Stimulated activated CD4-positive, alpha-beta T cell treated with anti-CD3 and anti-CD28 coated beads, TNF-alpha, amount 100 ng/mL, for 24 hours (primary cell): ENCODE measurements around the gene HYDIN.
"Not testable (repeated sequence)": the region's sequence is repeated elsewhere in the genome, so short reads cannot be mapped to it uniquely, and the experiment has no call there.

ENCODE experiments used
- DNase-seq, 3 experiments: peaks; one replicate each; pipeline ENCODE4 v3.0.0-alpha.2; 2020; ENCODE audit warnings: low read depth in 3 of 3

HYDIN gene

DNA sequence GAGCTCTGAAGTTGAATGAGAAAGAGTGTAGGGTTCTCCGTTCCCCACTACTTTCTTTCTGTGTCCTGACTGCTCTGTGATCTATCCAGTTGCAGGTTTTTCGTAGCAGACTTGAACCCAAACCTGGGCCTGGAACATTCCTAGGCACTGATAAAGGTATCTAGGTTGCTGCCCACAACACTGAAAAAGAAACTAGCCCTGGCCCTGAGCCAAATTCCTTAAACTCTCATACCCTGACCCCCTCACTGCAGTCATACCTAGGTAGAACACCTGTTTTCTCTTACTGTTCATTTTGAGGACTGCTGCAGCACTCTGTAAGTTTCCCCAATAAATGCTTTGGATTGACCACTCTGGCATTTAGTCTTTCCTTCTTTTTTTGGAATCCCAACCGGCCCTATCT, 5.4 kb downstream of the HYDIN start:
- DNase-seq = no peak

GRCh38 chr16:71218306-71218963, 12.1 kb downstream of the HYDIN start:
- DNase-seq = no peak

GRCh38 chr16:71217506-71217905, 13.0 kb downstream of the HYDIN start:
- DNase-seq = no peak

DNA sequence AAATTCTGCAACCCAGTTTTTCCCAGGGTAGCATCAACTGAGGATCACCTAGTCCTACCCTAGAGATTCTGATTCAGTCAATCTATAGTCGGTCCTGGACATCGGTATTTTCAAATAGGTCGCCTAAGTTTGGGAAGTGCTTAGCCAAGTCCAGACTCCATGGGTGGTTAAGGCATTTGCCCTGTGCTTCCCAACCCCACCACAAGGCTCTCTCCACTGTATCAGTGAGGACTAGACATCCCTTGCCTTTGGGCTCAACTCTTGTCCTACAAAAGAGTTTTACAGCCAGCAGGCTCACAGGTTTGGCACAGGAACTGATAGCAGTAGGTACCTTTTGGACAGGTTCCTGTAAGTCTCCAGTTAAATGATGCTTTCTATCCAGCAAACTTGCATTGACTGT, 13.8 kb downstream of the HYDIN start:
- DNase-seq = no peak

DNA sequence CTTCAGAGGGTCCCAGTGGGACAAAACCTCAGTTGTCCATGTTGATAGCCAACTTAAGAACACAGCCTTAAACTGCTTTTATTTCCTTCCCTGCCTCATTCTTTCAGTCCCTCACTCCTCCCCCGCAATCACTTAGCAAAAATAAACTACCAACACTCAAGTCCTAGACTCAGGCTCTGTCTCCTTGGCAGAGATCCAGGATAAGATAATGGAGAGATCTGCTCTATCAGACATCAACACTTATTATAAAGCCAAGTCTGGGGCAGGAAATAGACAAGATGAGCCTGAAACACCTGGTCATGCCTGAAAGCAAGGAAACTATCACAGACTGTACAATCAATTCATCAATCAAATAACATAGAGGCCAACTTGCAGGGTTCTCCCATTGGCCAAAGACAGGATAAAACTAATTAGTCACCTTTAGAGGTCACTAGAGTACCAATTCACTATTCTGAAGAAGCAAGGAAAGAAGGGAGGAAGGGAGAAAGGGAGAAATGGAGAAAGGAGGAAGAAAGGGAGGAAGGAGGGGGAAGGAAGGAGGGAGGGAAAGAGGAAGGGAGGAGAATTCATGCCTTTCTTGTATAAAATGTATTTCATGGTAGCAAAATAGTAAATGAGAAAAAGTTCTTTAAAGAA, 15.7 kb downstream of the HYDIN start:
- no peak for DNase-seq

- no peak for DNase-seq
Observed at GRCh38 chr16:71205482-71206131, 24.9 kb downstream of the HYDIN start.

- DNase-seq = no peak
Observed at GRCh38 chr16:71203631-71204030, 26.9 kb downstream of the HYDIN start.

DNA sequence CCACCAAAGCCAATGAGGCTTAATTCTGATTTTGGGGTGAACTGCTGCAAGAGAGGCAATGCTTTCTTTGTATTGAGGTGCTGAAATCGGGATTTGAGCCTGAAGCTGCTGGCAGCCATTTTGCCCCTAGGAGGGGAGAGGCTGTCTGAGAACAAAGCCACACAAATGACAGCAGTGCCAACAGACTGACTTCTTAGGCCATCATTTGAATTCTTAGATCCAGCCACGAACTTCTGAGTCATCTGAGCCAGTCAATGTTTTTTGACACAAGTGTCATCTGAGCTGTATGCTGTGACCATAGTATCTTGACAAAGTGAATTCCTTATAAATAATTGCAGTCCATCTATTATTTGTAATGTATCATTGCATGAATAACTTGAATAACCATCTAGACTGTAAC, 29.0 kb downstream of the HYDIN start:
- no peak for DNase-seq

DNA sequence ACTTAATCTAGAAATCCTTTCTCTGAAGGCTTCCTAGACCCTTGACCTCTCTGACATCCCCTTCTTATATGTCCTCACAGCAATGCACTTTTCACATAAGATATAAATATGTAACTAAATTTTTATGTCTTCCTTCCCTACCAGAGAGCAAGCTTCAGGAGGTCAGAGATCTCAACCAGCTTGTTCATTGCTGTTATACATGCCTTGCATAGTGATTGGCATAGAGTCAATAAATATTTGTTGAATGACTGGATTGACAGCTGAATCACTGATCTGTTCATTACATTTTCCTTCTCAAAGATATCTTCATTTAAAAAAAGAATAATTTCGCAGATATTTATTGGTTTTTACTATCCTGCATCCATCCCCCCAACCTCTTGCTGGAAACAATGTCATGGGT, 29.5 kb downstream of the HYDIN start:
- no peak for DNase-seq

DNA sequence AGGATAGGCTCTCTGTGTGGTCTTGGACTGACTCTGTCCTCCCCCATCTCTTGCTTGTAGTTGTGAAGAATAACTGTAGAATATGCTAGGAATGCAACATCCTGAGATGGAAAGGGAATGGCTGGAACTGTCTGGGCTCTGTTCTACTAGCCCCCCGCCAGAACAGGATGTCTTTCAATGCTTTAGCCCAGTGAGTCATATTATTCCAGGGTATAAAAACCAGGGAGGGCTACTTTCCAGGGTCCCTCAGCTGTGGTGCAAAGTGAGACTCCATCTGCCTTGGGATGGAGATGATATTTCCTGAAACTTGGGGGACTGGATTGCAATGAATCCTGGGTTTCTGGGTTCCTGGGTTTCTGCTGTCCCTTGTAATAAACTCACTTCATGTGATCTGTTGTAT, 32.1 kb downstream of the HYDIN start:
- no peak for DNase-seq

DNA sequence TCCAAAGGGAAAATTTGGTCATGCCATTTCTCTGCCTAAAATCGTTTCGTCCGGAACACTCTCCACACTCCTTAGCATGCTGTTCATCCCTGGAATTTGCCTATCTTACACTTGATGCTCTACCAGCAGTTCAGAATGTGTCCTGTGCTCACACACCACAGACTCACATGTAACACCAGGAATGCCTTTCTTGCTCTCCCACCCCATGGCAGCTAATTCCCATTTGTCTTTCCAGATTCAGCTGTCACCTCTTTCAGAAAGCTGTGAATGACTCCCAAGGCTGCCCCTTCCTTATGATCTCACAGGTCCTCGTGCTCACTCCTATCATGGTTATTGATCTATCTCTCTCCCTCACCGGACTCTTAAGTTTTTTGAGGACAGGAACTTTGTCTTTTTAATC, 38.1 kb downstream of the HYDIN start:
- no peak for DNase-seq

- DNase-seq = no peak
Observed at GRCh38 chr16:71188956-71189712, 41.4 kb downstream of the HYDIN start.

- no peak for DNase-seq
Observed at GRCh38 chr16:71185347-71185746, 45.2 kb downstream of the HYDIN start.

GRCh38 chr16:71179569-71179968, 51.0 kb downstream of the HYDIN start:
- no peak for DNase-seq

- no peak for DNase-seq
Observed at GRCh38 chr16:71172481-71173207, 57.9 kb downstream of the HYDIN start.

GRCh38 chr16:71161007-71161406, 69.5 kb downstream of the HYDIN start:
- DNase-seq = not testable (repeated sequence)

- DNase-seq = not testable (repeated sequence)
Observed at GRCh38 chr16:71157278-71157677, 73.2 kb downstream of the HYDIN start.

DNA sequence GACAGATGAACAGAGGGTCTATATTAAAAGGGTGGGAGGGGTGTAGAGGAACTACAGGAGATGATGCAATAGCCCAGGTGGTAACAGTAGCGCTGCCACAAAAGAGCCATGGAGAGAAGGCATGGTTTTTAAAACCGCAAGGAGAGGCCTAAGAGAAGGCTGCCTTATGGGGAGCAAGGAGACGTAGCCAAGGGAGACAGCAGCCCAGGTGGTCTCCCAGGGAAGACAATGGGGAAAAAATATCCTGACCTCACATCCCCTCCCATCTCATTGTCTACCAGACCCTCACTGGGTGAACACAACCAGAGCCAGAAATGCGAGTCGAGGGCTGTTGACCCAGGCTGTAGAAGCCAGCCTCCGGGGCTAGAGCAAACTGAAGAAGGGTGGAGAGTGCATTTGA, 77.2 kb downstream of the HYDIN start:
- not testable (repeated sequence) for DNase-seq

- not testable (repeated sequence) for DNase-seq
Observed at GRCh38 chr16:71151654-71152053, 78.9 kb downstream of the HYDIN start.

GRCh38 chr16:71143246-71143645, 87.3 kb downstream of the HYDIN start:
- DNase-seq = not testable (repeated sequence)

DNA sequence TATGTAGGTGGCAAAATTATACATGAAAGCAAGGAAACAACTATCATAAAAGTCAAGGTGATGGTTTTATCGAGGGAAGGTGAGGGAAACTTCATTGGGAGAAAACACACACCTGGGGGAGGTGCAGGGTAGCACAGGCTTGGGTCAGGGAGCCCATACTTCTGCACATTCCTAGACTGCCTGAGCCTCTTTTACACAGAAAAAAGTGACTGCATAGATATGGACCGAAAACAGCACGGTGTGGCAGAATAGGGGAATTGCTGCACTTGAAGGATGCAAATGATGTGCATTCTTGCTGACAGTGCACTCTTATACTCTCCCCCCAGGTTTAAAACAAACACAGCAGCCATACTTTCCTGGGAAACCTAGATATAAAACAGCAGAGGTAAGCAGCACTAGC, 120.0 kb downstream of the HYDIN start:
- not testable (repeated sequence) for DNase-seq
